NCI-H345 (cell line): ENCODE data around the gene LRBA.
"Not testable (repeated sequence)": the region's sequence is repeated elsewhere in the genome, so short reads cannot be mapped to it uniquely, and the experiment has no call there.

Experiments
- DNase-seq: peaks from one replicate; lab custom pipeline; 2025; lab: John Stamatoyannopoulos, UW

The LRBA gene

DNA sequence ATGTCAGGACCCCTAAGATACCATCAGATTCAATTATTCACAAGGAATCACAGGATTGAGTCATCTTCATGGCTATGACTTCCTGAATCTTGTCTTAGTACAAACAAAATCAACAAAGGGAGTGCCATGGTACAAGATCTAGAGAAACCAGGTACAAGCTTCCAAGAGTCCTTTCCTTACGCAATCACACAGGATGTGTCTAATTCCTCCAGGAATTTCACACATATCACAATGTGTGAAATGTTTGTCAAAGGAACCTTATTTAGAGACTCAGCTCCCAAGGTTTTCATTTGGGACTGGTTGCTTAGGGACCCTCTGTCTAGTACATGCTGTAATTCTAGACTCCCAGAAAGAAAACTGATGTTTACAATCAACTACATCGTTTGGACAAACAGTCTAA, 350.1 kb downstream of the LRBA start:
- no peak for DNase-seq

DNA sequence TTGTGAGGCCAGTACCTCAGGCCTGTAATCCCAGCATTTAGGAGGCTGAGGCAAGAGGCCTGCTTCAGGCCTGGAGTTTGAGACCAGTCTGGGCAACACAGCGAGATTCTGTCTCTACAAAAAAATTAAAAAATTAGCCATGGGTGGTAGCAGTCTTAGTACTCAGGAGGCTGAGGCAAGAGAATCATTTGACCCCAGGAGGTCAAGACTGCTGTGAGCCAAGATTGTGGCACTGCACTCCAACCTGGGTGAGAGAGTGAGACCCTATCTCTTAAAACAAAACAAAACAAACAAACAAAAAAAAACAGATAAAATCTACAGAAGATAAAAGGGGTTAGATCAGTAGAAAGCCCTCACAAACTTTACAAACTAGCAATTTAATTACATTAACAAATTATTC, 352.4 kb downstream of the LRBA start:
- no peak for DNase-seq

DNA sequence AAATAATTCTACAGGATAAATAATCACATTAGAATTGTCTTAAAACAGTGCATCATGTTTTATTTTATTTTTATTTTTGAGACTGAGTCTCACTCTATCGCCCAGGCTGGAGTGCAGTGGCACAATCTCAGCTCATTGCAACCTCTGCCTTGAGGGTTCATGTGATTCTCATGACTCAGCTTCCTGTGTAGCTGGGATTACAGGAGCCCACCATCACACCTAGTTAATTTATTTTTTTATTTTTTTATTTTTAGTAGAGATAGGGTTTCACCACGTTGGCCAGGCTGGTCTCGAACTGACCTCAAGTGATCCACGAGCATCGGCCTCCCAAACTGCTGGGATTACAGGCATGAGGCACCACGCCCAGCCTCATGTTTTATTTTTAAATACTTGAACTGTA, 353.5 kb downstream of the LRBA start:
- DNase-seq: not testable (repeated sequence)

DNA sequence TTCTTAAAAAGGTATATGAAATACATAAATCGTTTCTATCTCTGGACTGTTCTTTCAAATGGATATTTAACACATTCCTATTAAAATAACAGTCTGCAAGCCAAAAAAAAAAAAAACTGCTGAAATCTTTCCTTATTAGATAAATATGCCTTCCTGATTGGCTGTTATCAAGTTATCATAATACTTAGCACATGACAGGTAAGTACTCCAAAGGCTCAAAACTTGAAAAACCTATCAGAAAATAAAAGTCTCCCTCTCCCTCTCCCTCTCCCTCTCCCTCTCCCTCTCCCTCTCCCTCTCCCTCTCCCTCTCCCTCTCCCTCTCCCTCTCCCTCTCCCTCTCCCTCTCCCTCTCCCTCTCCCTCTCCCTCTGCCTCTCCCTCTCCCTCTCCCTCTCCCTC, 356.8 kb downstream of the LRBA start:
- DNase-seq: not testable (repeated sequence)

DNA sequence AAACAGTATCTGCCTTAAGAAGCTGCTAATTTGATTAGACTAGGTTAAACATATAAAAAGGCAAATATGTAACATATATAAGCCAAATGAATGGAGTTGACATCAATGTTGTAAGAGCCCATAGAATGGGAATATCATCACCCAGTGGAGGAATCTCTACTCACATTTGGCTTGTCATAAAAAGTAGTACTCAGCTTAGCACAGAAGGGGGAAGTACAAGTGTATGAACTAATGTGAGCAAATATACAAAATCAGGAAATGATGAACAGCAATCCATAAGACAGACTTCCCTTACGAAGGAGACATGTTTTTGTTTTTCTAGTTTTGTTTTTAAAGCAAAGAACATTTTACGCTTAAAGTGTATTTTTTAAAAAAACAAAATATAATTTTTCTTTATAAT, 358.2 kb downstream of the LRBA start:
- DNase-seq: no peak

DNA sequence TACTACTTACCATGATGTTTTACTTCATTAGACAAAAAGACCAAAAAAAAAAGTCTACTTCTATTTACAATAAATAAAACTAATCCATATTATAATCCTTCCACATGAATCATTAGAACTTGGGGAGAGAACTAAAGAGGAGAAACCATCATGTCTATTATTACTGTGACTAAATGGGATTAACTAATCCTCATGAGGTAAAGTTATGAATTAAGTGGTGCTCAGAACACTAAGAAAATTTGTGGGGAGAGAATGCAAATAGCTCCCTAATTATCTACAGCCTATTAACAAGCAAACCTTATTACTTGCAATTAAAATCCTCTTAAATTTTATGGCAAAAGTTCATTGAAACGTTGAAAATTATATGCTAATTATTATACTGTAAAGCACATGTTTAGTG, 364.3 kb downstream of the LRBA start:
- no peak for DNase-seq

DNA sequence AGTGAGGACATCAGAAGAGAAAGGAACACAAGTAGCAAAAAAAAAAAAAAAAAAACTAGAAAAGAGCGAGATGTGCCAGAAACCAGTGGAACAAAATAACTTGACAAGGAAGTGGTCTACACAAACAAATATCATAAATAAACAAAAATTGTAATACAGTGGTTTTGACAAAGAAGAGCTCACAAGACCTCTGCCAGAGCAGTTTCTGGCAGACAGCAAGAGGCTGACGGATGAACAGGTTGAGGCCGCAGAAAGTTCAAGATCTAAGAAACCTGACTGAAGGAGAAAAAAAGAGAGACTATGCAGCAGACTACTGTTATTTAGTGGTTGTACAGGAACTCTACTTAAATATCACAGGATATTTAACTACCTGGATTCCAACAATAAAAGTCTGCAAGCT, 367.0 kb downstream of the LRBA start:
- DNase-seq: no peak

DNA sequence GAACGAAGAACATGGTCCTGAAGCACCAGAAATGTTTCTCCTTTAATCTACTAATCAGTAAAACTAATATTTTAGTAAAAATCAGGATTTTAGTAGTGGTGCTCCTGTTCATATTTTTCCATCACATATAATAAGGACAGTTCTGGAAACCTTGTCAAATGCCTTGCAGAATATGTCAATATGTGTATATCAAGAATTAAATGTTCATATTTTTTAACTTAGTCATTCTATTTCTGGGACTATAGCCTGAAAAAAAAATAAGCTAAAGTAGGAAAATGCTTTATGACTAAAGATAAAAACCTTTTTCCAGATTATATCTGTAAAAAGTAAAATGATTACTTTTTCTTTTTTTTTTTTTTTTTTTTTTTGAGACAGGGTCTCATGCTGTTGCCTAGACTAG, 368.1 kb downstream of the LRBA start:
- DNase-seq: no peak

DNA sequence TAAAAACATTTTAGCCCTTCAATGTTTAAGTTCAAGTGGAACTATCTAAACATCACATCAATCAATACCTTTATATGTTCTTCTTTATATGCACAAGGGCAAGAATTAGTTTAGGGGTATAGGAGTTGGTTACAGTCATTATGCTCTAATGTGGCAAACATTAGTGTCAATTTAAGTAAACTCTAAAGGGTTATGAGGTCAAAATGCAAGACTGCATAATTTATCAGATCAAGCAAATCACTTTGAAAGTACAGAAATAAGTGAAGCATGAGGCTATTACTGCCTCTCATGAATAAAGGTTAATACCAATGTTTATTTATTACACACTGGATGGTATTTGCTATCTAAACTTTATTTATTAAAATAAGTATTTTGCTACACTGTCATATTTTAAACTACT, 373.5 kb downstream of the LRBA start:
- no peak for DNase-seq

DNA sequence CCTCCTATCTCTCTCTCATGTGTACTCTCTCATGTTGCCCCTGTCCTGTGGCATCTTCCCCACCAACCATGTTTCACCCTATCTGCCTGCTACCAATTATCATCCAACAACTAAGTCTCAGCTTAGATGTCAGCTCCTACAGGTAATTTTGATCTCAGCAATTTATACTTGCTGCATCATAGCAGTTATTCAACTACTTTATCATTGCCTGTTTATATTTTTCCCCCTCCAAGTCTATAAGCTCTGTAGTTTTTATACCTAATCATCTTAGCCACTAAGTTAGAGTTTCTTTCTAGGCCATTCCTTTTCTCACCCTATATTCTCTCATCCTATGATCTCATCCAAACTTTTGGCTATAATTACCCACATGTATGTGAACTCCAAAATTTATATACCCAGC, 382.4 kb downstream of the LRBA start:
- DNase-seq: no peak

DNA sequence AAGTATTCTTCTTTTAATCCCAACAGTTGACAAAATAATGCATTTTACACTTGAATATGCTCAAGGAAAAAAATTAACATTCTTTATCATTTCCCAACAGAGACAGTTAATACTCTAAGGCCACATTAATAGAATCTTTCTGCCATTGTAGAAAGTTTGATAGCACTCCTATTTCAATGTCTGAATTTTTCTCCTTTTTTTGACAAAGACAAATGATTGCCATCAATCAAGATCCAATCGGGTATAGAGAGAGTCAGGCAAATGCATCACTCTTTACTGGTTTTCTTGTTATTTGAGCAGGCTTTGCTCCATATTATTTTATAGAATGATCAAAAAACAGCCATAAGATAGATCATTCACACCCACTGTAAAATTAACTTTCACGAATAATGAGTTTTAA, 387.0 kb downstream of the LRBA start:
- DNase-seq: no peak

DNA sequence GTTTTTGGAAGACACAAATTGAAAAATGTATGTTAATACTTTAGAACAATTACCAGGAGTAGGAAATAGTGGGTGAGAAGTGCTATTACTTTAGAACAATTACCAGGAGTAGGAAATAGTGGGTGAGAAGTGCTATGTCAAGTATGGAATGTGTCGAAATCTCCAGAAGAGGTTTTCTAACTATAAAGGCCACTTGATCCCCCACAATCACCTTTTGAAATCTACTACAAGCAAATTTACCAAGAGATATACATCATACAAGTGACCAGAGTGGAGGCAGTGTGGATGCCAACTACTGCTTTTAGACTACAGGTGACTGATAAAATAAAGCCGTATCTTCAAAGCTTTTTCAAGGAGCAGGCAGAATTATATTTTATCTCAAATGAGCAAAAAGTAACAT, 390.1 kb downstream of the LRBA start:
- no peak for DNase-seq

DNA sequence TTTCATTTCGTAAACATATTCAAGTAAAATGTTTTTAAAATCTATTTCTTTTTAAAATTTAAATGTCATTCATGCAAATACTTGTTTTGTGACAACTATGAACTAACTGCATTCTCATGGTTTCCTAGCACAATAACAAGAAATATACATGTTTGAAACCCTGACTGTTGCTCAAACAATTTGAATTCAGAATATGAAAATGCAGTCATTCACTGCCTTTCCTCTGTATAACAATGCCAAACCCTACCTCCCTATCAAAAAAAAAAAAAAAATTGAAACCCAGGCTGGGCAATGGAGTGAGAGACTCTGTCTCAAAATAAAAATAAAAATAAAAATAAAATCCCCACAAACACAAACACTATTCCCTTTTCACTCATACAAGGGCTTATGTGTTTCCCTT, 391.0 kb downstream of the LRBA start:
- DNase-seq: no peak

DNA sequence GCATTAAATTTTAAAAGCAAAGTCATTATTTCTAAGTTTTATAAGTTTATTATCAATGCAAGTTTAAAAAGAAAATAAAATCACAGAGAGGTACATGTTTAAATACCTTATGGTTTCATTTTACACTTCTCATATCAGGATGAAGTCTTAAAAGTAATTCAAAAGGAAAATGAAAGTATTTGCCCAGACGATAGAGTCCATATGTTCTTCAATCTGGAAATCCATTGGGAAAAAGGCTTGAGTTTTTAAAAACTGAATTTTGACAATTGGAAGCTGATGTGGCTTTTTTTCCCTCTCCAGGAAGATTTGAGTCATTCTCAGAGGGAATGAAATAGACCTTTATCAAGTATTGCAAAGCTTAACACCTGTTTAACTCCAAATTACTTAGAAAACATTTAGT, 396.0 kb downstream of the LRBA start:
- no peak for DNase-seq

DNA sequence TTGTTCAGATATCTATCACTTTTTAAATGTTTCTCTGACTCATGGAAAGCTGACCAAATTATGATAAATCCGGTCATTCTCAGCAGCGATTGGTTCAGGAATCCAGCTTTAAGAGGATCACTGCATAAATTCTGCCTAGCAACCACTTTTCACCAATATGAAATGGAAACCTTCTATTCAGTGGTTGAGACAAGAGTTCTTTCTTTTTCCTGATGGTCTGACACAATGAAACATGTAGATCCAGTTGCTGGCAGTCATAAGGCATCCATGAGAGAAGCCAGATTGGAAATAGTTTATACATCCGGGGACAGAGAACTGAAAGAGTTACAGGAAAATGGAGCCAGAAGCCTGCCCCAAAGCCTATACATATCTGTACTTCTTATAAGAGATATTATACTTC, 406.0 kb downstream of the LRBA start:
- no peak for DNase-seq

DNA sequence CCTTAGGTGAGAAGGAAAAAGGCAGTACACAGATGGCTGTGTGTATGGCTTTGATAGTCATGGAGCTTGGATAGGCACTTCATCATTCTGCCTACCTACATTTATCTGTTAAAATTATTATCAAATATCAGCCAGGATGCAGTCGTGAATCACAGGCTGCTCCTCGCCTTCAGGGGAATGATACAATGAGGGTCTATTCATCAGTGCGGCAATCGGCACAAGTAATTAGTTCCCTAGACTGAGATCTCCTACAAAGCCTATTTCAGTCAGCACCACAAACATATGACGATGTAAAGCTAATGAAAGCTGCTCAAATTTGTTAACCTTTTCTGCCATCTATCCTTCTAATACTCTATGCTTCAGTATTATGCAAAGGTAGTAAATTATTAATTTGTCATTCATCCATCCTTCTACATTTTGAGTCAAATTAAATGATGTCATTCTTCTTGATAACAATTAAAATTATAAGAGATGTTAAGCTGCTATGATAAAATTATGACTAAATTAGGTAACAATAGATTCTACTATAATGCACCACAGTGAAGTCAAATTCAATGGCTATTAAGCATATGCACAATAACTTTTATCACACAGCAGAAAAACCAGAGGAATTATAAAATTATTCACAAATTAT, 414.2 kb downstream of the LRBA start:
- DNase-seq: no peak

DNA sequence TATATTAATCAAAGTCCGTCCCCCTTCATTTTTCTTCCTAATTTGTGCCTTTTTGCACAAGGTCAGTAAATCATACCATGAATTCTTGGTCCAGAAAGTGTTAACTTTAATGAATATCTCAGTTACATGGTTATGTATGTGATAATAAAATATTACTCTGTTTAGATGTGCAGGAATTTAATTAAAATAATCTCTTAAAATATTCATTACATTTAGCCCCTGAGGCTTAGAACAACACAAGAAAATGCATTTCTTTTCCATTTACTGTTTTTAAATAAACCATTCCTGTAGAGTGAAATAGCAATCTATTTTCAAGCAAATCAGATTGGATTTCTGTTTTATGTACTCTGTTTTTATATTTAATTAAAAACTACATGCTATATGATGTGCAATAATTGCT, 415.5 kb downstream of the LRBA start:
- no peak for DNase-seq

DNA sequence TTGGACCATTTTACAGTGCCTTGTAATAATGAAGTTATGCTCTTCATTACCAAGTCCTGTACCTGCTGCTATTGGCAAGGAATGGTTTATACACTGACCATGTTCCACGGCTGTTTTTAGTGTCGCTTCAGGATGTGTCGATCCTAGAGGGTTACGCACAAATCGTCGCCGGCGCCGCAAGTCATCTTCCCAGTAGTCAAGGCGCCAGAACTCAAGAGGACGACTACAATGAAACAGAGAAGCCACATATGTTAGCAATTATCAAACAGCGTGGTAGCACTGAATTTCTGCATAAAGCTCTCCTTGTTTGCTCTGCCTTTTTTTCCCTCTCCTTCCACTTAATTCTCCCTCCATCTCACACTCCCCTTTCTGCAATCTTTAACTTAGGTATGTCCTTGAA, 416.2 kb downstream of the LRBA start:
- DNase-seq: no peak

DNA sequence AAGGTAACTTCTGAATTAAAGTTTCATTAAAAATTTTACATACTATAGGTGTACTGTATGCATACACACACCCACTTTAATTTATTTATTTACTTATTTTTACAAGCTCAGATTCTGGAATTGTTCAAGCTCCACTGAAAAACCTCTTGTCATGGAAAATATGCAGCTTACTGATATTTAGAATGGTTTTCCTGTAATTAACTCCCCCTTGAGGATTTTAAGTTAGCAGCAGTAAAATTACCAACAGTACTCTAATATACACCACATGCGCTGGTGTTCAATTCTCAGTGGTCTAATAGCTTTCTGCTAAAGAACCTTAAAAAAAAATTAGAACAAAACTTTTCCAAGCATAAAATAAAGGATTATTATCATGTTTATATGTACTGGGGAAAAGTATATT, 421.1 kb downstream of the LRBA start:
- DNase-seq: no peak

DNA sequence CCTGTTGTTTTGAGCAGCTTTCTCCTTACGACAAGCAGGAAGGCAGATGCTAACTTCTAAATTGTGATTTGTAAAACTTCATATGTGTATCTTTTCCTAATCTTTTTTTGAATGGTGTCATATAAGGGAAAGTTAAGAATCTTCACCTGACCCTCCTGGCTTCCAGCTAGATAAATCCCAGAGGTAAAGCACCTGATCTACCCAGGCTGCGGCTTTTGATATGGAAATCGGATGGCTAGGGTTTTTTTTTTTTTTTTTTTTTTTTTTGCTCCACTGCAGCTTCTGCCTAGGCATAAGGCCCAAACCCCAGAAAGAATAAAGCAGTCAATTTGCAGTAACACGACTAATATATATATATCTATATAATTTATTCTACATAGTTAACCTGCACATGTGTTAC, 423.2 kb downstream of the LRBA start:
- no peak for DNase-seq

DNA sequence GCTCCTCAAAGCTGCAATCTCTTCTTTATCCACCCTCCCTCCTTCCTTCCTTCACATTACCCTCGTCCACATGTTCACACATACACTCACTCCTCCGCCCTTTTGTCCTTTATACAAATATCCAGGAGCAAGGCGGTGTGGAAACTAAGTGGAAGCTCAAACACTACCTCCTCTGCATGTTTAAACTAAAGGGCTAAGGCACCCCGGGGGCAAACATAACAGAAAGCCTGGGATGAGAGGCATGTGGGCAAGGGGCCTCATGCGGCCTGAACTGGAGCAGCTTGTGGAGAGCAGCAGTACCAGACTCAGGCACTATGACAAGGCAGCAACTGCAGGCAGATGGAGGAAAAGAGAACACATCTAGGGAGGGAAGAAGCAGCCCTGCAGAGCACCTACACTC, 423.7 kb downstream of the LRBA start:
- DNase-seq: peak; percentile 45

DNA sequence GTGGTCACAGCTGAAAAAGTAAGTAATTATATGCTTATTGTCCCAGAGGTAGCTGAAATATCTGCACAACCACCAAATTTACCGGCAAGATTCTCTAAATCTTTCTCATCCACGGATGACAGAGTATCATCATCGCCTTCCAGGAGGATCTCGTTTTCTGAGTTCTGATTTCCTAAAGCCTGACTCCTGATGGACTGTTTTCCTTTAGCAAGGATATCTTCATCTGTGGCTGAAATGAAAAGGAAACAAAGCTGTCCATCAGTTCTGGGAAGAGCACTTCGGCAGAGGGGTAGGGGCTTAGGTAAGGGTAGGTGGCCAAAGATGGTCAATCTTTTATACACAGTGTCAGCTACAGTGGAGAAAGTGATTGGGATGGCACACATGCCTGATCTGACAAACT, 424.5 kb downstream of the LRBA start:
- DNase-seq: no peak

DNA sequence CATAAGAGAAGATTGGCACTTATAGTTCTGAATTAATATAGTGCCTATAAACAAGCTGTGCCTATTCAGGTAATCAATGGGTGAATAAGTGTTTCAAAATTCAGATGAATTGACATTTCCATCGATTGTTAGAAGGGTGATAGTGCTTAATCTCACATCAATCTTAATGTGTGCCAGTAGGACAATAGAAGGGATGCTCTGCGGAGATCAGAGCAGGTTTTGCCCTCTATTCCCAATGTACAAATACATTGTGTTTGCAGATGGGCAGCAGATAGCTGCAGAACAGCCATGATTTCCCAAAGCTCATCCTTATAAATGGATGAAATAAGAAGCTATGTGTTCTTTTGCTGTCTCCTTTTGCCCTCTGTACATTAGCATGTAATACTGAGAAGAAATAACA, 425.9 kb downstream of the LRBA start:
- no peak for DNase-seq

DNA sequence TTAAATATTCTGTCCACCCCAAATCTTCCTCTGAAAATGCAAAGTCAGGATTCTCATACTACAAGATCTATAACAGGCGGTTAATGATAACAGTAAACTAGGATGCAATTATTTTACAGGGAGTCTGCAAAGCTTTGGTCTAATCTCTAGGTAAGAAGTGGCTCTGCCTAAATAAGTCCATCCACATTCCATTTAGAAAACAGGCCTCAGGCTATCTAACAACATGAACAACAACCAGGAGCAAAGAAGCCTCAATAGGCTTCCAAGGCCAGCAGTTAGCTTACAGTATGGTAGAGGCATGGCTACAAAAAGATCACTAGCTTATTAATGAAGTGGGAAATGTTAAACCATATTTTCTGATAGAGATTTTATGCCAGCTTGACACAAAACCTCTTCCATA, 426.8 kb downstream of the LRBA start:
- no peak for DNase-seq
